ENCODE results near the gene ZNF48.

DNA sequence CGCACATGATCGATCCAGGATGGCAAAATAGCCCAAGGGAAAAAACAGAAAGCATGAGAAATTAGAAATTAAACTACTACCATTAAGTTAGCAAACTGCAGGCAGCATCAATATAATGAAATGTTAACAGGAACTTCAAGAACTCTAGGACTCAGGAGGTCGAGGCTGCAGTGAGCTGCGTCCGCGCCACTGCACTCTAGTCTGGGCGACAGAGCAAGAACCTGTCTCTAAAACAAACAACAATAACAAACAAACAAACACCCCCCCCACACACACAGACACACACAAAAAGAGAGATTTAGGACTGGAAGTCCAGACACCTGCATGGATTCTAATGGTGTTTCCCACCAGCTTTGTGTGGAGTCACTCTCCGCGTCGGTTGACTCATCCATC, 51.0 kb downstream of the ZNF48 start:
- TF ChIP-seq POLR2AphosphoS5 (IDR thresholded peaks at IDR 0.05) (no peak), EP300 (IDR thresholded peaks at IDR 0.05) (no peak)
- TF ChIP-seq, protein P1, sequence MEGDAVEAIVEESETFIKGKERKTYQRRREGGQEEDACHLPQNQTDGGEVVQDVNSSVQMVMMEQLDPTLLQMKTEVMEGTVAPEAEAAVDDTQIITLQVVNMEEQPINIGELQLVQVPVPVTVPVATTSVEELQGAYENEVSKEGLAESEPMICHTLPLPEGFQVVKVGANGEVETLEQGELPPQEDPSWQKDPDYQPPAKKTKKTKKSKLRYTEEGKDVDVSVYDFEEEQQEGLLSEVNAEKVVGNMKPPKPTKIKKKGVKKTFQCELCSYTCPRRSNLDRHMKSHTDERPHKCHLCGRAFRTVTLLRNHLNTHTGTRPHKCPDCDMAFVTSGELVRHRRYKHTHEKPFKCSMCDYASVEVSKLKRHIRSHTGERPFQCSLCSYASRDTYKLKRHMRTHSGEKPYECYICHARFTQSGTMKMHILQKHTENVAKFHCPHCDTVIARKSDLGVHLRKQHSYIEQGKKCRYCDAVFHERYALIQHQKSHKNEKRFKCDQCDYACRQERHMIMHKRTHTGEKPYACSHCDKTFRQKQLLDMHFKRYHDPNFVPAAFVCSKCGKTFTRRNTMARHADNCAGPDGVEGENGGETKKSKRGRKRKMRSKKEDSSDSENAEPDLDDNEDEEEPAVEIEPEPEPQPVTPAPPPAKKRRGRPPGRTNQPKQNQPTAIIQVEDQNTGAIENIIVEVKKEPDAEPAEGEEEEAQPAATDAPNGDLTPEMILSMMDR (IDR thresholded peaks at IDR 0.05) = no peak
